NOMO-1 treated with dmso at 0.1 percent for 144 hours (cell line): ENCODE results near the gene CIAO2B.

ENCODE experiments used
- DNase-seq: peaks from one replicate; lab custom pipeline; 2025; ENCODE audit not compliant: unreplicated experiment; lab: John Stamatoyannopoulos, UW

The CIAO2B gene

DNA sequence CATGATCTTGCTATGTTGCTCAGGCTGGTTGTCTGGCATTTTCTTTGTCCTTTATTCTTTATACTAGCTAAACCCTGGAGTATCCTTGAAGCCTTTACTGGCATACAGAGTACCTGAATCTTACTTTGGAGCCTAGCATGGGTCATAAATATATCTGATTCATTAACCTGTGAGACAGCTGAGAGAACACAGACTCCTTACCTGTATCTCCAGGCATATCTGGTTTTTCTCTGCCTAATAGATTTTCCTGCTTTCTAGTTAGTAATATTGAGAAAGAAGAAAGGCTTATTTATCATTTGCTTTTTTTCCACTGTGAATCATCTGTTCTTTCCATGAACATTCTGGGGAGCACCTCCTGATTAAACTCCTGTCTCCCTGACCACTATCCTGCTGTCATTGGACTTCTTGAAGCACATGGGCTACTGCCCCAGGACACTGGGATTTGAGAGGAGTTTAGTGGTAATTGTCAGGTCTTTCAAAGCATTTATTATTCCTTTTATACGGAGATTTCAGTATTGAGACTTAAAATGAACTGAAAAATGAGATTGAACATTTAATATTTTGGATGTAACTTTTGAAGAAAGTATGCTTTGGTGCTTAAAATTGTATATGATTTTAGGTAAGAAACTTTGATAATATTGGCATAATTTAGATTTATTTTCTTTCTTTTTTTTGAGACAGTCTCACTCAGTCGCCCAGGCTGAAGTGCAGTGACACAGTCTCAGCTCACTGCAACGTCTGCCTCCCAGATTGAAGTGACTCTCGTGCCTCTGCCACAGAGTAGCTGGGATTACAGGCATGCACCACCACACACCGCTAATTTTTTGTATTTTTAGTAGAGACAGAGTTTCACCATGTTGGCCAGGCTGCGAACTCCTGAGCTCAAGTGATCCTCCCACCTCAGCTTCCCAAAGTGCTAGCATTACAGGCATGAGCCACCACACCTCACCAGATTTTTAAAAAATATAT lies 45.3 kb downstream of the CIAO2B start:
- DNase-seq, result no peak

DNA sequence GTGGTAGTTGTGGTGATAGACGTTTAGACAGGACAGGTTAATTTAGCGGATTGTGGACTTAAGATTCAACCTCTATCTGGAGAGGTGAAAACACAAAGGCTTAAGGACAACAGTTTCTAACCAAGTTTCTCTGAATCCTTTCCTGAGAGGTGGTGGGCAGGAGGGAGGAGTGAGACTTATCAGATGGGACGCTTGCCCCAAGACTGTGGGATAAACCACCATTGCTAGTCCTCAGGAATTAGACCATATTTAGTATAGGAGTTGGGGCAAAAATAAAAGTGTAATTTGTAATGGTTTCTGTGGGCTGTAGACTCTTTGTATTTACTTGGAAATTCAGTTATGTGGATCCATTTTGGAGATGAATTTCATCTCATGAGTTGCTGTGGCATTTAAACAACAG lies 47.3 kb downstream of the CIAO2B start:
- DNase-seq, result no peak

DNA sequence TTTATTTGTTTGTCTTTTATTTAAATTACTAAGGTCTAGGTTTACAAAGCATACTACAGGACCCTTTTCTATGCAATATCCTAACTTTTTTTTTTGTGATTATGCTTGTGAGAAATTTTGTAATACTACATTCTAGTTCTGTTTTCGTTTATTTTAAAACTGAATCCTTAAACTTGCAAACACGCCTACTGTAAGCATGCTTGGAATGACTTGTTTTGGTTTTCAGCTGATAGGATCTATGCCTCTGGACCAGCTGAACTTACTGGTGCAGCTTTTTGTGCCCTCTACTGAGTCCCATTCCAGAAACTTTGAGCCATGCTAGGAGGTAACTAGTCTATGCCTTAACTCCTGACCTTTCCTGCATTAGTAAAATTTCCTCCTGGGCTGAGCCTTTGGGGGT lies 47.9 kb downstream of the CIAO2B start:
- DNase-seq, result no peak

DNA sequence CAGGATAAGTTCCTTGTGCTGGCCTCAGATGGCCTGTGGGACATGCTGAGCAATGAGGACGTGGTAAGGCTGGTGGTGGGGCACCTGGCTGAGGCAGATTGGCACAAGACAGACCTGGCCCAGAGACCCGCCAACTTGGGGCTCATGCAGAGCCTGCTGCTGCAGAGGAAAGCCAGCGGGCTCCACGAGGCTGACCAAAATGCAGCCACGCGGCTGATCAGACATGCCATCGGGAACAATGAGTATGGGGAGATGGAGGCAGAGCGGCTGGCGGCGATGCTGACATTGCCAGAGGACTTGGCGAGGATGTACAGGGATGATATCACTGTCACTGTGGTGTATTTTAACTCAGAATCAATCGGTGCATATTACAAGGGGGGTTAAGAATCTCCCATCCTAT lies 48.7 kb downstream of the CIAO2B start:
- no peak for DNase-seq

DNA sequence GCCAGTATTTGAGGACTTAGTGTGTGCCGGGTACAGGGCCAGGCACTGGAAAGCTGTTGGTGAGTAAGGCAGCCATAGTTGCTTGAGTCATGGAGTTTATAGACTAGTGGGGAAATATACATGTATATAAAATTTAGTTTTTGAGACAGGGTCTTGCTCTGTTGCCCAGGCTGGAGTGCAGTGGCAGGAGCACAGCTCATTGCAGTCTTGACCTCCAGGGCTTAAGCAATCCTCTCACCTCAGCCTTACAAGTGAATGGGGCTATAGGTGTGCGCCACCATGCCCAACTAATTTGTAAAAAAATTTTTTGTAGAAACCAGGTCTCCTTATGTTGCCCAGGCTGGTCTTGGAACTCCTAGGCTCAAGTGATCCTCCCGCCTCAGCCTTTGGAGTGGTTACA lies 51.5 kb downstream of the CIAO2B start:
- DNase-seq, result no peak
